GM12878 (cell line): ENCODE results near the gene GMNN. TPM values are rescaled to one million over a fixed set of nuclear protein-coding genes. Genes with fewer than 3 reads are reported as not detected.

Source experiments
- ATF2 ChIP-seq: IDR thresholded peaks from 2 replicates; pipeline ENCODE4 v1.6.1; 2012; ENCODE audit warnings: low read length, inconsistent platforms
- ATF7 ChIP-seq: fragments of 450-650 bp; IDR thresholded peaks from 2 replicates; pipeline ENCODE4 v1.6.1; 2016; ENCODE audit warnings: low read depth, mild to moderate bottlenecking
- CBFB ChIP-seq: IDR thresholded peaks from 2 replicates; pipeline ENCODE4 v1.6.1; 2016; ENCODE audit warnings: antibody characterized with exemption, low read depth
- CREB1 ChIP-seq: IDR thresholded peaks from 2 replicates; pipeline ENCODE4 v1.6.1; 2012; ENCODE audit warnings: low read depth, mild to moderate bottlenecking, inconsistent platforms
- MYB ChIP-seq: fragments of 150-350 bp; IDR thresholded peaks from 2 replicates; pipeline ENCODE4 v1.6.1; 2014; ENCODE audit warnings: mild to moderate bottlenecking, low read depth, low read length, borderline replicate concordance
- RAD21 ChIP-seq: IDR thresholded peaks from 2 replicates; pipeline ENCODE4 v1.6.1; 2011; ENCODE audit warnings: mild to moderate bottlenecking, low read depth, low read length, moderate library complexity; ENCODE audit not compliant: insufficient read depth
- RBBP5 ChIP-seq: fragments of 200-600 bp; sonication (generic); conservative IDR thresholded peaks from 2 replicates; pipeline ENCODE4 v1.6.1; 2016
- SIX5 ChIP-seq: IDR thresholded peaks from 2 replicates; pipeline ENCODE4 v1.6.1; 2011; ENCODE audit warnings: mild to moderate bottlenecking, low read depth, low read length, moderate library complexity; ENCODE audit not compliant: severe bottlenecking
- SPI1 ChIP-seq: IDR thresholded peaks from 2 replicates; pipeline ENCODE4 v1.6.1; 2011; ENCODE audit warnings: low read depth, mild to moderate bottlenecking, low read length, moderate library complexity, borderline replicate concordance; ENCODE audit not compliant: insufficient read depth
- SREBF1 ChIP-seq: IDR thresholded peaks from 2 replicates; pipeline ENCODE4 v1.6.1; 2012; ENCODE audit warnings: mild to moderate bottlenecking, low read length
- TAF1 ChIP-seq: IDR thresholded peaks from 2 replicates; pipeline ENCODE4 v1.6.1; 2011; ENCODE audit warnings: mild to moderate bottlenecking, low read depth, low read length, borderline replicate concordance
- ZBED1 ChIP-seq: IDR thresholded peaks from 2 replicates; pipeline ENCODE4 v1.6.1; 2016; ENCODE audit warnings: borderline replicate concordance
- ZBTB4 ChIP-seq: fragments of 450-650 bp; formaldehyde crosslinking; IDR thresholded peaks from 2 replicates; pipeline ENCODE4 v1.4.0; 2022; ENCODE audit warnings: mild to moderate bottlenecking, moderate library complexity
- polyA plus RNA-seq, 11 experiments: library from polyadenylated mRNA; depleted of rRNA in 4 of 11; unstranded in 6 of 11; stranded (reverse) in 5 of 11; fragments of >200 nt; fragmentation: Nextera tagmentation in 4 of 11; fragmentation: Illumina TruSeq in 1 of 11; extraction: Ambion mirVana in 4 of 11; extraction: Trizol in 1 of 11; gene quantifications; 1 replicate in 1 of 11; 2 replicates in 10 of 11; pipeline versions ENCODE4 v1.2.1 to v1.2.3, GENCODE V29; 2011 to 2016; ENCODE audit warnings: inconsistent platforms in 2 of 11, missing spikeins in 2 of 11, low read depth in 1 of 11
- total RNA-seq, 4 experiments: library from RNA; depleted of rRNA in 3 of 4; stranded (reverse); fragments of >200 nt in 3 of 4; fragmentation: Illumina TruSeq in 1 of 4; extraction: Trizol in 1 of 4; gene quantifications; 2 replicates each; pipeline versions ENCODE4 v1.2.1 to v1.2.3, GENCODE V29; 2013 to 2021
- TF ChIP-seq, protein P1 (sequence below): IDR thresholded peaks from 2 replicates; pipeline ENCODE4 v1.6.1; 2011; ENCODE audit warnings: mild to moderate bottlenecking, low read depth, low read length, moderate library complexity; ENCODE audit not compliant: insufficient replicate concordance
- TF ChIP-seq, protein P2 (sequence below): IDR thresholded peaks from 2 replicates; pipeline ENCODE4 v1.6.1; 2011; ENCODE audit warnings: borderline replicate concordance, low read depth, mild to moderate bottlenecking, moderate library complexity, mixed read lengths, low read length; ENCODE audit not compliant: insufficient read depth; ENCODE audit errors: extremely low read length
- TF ChIP-seq, protein P3 (sequence below): fragments of 450-650 bp; IDR thresholded peaks from 2 replicates; pipeline ENCODE4 v1.6.1; 2017; ENCODE audit warnings: mild to moderate bottlenecking, moderate library complexity

The GMNN gene
- total and polyA plus RNA-seq, 10 of the 15 experiments (the other 5 are each of a cell fraction or from before 2014, with no cell fraction given): 51.9 to 153 (median 105) TPM

DNA sequence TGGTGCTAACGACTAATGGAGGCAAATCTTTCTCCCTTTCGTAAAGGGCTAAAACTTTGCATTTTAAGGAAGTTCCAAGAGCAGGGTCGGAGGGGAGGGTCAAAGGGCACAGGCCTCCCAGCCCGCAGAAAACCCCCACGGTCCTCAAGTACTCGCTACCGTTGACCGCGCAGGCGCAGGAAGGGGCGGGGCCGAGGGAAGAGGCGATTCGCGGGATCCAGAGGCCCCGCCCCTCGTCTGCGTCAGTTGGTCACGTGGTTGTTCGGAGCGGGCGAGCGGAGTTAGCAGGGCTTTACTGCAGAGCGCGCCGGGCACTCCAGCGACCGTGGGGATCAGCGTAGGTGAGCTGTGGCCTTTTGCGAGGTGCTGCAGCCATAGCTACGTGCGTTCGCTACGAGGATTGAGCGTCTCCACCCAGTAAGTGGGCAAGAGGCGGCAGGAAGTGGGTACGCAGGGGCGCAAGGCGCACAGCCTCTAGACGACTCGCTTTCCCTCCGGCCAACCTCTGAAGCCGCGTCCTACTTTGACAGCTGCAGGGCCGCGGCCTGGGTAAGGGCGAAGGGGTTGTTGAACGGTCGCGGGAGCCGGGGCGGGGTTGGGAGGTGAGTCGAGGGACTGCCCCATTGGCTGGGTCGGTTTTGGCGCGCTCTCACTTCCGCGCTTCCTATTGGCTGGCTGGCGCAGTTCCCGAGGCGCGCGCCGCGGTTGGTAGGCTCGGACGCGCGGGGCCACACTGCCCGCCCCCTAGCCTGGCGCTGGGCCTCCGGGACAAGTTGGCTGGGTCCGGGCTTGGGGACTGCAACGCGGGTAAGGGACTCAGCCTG is at the start of gene GMNN (continued):
- TF ChIP-seq ZBTB4 (CRISPR knock-in tag): 0 out of 2 replicates have a peak, but pooled peaks have one; percentile 5
- TF ChIP-seq, protein P1, sequence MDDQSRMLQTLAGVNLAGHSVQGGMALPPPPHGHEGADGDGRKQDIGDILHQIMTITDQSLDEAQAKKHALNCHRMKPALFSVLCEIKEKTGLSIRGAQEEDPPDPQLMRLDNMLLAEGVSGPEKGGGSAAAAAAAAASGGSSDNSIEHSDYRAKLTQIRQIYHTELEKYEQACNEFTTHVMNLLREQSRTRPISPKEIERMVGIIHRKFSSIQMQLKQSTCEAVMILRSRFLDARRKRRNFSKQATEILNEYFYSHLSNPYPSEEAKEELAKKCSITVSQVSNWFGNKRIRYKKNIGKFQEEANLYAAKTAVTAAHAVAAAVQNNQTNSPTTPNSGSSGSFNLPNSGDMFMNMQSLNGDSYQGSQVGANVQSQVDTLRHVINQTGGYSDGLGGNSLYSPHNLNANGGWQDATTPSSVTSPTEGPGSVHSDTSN: no peak
- TF ChIP-seq SREBF1: no peak
- TF ChIP-seq SPI1: 0 out of 2 replicates have a peak, but pooled peaks have one; percentile 10
- no peak for TF ChIP-seq SIX5
- TF ChIP-seq CBFB: peak; percentile 71; the same call in 1 of the 2 replicates
- no peak for TF ChIP-seq MYB
- TF ChIP-seq, protein P2, sequence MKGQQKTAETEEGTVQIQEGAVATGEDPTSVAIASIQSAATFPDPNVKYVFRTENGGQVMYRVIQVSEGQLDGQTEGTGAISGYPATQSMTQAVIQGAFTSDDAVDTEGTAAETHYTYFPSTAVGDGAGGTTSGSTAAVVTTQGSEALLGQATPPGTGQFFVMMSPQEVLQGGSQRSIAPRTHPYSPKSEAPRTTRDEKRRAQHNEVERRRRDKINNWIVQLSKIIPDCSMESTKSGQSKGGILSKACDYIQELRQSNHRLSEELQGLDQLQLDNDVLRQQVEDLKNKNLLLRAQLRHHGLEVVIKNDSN: peak; percentile 88
- peak; percentile 33; the same call in 1 of the 2 replicates for TF ChIP-seq ATF7
- no peak for TF ChIP-seq RBBP5
- TF ChIP-seq RAD21: no peak
- TF ChIP-seq TAF1: peak; percentile 91
- peak; percentile 77 for TF ChIP-seq CREB1
- TF ChIP-seq ATF2: no peak
- TF ChIP-seq, protein P3, sequence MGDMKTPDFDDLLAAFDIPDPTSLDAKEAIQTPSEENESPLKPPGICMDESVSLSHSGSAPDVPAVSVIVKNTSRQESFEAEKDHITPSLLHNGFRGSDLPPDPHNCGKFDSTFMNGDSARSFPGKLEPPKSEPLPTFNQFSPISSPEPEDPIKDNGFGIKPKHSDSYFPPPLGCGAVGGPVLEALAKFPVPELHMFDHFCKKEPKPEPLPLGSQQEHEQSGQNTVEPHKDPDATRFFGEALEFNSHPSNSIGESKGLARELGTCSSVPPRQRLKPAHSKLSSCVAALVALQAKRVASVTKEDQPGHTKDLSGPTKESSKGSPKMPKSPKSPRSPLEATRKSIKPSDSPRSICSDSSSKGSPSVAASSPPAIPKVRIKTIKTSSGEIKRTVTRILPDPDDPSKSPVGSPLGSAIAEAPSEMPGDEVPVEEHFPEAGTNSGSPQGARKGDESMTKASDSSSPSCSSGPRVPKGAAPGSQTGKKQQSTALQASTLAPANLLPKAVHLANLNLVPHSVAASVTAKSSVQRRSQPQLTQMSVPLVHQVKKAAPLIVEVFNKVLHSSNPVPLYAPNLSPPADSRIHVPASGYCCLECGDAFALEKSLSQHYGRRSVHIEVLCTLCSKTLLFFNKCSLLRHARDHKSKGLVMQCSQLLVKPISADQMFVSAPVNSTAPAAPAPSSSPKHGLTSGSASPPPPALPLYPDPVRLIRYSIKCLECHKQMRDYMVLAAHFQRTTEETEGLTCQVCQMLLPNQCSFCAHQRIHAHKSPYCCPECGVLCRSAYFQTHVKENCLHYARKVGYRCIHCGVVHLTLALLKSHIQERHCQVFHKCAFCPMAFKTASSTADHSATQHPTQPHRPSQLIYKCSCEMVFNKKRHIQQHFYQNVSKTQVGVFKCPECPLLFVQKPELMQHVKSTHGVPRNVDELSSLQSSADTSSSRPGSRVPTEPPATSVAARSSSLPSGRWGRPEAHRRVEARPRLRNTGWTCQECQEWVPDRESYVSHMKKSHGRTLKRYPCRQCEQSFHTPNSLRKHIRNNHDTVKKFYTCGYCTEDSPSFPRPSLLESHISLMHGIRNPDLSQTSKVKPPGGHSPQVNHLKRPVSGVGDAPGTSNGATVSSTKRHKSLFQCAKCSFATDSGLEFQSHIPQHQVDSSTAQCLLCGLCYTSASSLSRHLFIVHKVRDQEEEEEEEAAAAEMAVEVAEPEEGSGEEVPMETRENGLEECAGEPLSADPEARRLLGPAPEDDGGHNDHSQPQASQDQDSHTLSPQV: no peak
- no peak for TF ChIP-seq ZBED1
